SKM-1 (cell line): ENCODE measurements around the gene KLF16.

ENCODE experiments used
- DNase-seq: peaks from one replicate; lab custom pipeline; 2025; ENCODE audit not compliant: unreplicated experiment; lab: John Stamatoyannopoulos, UW

Gene KLF16

DNA sequence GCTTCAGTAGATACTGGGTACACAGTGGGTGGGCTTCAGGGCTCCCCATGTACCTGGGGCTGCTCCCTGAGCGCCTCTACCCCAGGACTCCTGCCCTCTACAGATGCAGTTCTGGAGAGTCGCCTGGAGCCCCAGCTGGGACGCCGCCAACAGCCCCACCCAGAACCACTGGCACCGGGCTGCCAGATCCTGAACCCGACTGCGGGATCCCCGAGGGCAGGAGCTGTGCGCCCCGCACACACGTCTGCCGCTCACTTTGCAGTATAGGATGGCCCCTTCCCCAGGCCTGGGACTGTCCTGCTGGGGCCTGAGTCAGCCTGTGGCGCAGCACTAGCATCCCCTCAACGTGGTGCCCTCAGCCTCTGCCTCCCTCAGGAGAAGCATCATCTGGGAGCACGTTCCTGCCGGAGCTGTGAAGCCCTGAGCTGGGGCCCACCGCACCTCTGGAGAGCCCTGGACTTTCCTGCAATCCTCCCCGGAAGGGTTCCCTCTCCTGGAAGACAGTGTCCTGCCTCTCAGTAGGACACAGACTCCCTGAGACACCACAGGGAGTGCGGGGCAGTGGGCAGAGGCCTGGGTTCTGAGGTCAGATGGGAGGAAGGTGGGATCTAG is 18.8 kb downstream of the KLF16 start:
- no peak for DNase-seq

DNA sequence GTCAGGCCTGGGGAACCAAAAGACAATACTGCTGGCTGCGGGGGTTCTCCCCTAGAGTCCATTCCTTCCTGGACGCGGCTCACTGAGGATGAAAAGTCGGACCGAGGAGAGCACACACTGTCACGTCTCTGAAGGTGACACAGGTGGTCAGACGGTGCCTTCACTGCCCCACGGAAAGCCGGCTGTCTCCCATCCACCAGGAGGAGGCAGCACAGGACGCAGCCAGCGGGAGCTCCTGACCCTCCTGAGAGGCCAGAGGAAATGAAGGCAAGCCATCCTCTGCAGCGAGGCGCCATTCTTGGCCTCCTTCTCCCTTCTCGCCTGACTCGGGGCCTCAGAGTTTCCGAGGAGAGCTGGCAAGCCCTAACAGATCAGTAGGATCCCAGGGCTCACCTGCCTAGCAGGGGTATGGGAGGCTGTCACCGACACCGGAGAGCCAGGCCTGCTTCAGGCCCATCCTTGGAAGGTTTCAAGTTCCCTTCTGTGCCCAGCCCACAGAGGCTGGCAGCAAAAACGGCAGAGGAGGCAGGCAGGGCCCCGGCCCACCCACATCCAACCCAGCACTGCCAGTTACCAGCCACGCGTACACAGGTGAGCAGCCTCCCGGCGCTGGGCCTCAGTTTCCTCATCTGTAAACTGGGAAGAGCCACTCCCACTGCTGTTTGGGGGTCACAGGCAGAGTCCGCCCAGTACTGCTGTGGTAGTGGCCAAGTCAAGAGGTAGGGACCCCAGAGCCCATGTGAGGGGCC is 19.6 kb downstream of the KLF16 start:
- no peak for DNase-seq

DNA sequence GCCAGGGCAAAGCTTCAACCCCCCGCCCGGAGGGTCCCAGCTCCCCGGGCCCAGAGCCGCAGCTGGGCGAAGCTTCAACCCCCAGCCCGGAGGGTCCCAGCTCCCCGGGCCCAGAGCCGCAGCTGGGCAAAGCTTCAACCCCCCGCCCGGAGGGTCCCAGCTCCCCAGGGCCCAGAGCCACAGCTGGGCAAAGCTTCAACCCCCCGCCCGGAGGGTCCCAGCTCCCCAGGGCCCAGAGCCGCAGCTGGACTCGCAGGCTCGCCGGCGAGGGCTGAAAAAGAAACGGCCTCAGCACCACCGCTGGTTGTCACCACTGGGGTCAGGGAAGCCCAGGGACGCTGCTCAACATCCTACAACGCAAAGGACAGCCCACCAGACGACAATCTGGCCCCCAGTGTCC is 20.3 kb downstream of the KLF16 start:
- no peak for DNase-seq

DNA sequence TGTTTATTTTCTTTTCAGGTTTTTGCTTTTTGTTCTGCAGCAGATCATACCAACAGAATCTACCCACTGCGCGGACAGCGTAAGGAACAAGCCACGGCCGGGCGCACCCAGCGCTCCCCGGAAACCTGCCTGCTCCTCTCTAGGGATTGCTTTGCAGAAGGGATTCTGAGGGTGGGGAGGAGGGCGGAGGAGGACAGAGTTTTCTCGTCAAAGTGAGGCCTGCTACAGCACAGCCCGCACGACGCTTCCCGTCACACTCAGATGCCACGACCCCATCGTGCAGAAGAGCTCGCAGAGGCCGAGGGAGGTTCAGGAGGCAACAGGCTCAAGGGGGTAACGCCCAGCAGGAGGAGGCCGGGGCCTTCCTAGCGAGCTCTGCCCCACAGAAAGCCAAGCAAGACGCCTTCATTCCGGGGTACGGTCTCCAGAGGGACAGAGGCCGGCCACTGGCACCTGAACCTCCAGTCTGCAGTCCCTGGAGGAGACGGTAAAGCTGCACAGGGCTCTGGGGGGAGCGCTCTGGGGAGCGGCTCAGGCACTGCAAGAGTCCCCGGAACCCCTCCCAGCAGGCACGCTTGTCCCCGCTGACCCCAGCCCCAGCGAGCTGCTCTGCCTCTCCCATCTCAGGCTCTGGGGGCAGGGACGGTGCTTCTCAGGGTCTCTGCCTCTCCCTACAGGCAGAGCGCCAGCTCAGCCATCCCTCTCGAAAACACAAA is 22.0 kb downstream of the KLF16 start:
- no peak for DNase-seq

DNA sequence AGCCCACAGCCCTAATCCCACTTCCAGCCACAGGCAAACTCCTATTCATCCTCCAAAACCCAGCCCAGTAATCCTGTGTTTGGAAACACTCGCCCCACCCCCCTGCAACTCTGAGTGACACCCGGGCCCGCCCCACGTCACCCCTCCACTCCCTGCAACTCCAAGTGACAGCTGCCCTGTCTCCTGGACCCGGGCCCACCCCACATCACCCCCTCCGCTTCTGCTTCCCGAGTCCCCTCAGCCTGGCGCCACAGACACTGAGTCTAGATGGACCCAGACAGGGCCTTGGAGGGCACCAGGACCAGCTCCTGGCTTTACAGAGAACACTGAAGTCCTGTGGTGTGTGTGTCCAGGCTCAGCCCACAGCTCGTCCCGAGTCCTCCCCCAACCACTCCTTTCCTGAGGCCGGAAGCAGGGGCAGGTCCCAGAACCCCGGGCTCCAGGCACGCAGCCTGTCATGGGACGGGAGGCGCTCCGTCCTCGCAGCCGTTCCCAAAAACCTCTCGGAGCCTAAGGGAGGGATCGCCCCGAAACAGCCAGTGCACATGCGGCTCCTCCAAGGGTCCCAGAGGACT is 22.8 kb downstream of the KLF16 start:
- DNase-seq, result no peak

DNA sequence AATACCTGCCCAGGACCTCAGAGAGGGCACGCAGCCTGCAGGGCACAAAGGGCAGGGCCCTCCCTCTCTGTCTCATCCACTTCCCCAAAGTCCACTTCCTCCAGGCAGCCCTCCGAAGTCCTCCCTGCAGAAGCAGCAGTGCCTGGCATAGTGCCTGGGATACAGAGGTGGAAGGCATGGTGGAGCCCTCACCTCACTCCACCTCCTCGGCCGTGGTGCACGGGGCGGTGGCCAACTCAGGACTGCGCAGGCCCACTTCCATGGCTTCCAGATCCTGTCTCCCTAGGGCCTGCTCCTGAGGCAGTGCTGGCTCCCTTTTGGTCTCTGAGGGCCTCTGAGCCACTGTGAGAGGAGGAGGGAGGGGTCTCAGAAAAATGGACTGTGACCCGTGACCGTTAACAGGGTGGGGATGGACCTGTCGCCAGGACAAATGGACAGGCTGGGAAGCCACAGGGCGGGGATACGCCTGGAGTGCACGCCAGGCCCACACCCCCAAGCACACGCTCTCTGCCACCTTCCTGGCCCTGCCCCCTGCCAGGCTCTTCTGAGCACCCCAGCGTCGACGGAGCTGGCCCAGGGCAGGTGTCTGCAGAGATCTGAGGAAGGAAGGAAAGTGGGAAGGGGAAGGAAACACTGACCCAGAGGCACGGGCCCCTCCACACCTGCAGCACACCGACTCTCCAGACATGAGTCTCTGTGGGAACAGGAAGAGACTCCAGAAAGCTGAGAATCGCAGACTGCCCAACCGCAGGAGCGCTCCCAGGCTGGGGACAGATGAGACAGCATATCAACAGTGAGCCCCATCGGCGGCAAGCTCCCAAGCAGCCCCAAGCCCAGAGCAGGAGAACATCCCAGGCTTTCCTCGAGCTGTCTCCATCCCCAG is 23.5 kb downstream of the KLF16 start:
- no peak for DNase-seq

DNA sequence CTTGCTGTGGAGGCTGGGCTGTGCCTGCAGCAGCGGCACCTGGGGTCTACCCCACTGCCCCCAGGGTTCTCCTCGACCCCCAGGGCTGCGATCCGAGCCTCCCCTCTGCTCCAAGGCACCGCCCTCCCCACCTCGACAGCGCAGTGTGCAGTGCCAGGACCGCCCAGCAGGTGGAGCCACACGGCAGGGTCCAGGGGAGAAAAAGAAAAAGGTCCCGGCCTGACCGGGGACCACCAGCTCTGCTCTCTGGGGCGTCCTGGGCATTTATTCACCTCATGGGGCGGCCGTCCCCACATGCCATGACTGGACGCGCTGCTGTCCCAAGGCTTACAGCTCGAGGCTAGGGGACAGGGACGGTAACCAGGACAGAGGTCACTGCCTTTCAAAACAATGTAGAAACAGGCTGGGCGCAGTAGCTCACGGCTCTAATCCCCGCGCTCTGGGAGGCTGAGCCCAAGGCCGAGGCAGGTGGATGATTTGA is 25.7 kb downstream of the KLF16 start:
- DNase-seq, result no peak

DNA sequence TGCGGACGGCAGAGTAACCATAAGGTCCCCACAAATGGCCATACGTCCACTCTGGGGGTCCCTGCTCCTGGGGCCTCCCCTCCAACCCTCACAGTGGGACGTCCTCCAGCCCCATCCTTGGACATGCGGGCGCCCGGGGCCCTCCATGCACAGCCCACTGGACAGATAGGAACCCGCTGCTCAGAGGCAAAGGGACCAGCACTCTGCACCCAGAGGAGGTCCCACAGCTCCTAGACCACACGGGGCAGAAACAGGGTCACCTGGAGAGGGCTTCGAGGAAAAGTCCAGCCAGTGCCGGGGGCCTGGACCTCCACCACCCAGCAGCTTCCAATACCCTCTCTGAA is 26.2 kb downstream of the KLF16 start:
- DNase-seq, result no peak

DNA sequence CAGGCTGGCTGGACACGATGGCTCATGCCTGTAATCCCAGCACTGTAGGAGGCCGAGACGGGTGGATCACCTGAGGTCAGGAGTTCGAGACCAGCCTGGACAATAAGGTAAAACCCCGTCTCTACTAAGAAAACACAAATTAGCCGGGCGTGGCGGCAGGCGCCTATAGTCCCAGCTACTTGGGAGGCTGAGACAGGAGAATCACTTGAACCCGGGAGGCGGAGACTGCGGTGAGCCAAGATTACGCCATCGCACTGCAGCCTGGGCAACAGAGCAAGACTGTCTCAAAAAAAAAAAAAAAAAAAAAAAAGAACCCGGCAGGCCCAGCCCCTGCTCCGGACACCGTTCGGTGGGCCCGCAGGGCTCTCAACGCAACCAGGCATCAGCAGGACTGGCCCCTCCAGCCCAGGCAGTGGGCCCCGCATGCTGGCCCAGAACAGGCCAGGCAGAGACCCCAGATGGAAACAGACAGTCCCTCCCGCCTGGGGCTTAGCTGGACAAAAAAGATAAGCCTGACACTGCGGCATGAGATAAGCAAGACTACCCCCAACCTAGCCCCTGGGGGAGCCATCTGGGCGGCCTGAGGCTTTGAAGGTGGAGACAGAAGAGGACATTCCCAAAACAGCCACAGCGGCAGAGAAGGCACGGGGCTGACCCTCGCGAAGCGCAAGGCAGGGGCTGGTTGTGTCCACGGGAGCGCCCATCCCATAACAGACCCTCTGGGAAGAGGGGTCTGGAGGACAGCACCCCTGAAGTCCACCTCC is 26.7 kb downstream of the KLF16 start:
- no peak for DNase-seq

DNA sequence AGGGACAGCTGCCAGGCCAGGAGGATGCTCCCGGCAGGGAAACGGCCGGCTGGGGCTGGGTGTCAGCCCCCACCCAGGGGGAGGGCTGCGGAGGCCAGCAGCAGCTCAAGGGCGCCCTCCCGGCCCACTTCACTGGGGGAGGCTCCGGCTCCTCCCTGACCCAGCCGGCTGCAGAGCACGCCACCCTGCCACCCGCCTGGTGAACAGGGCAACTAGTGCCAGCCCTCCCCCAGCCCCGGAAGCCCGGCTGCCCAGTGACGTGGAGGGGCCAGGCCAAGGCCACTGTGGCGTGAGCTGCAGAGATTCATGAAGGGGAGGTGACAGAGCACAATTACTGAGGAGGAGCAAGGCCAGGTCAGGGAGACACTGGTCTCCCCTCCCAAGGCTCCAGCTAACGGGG is 29.8 kb downstream of the KLF16 start:
- no peak for DNase-seq

DNA sequence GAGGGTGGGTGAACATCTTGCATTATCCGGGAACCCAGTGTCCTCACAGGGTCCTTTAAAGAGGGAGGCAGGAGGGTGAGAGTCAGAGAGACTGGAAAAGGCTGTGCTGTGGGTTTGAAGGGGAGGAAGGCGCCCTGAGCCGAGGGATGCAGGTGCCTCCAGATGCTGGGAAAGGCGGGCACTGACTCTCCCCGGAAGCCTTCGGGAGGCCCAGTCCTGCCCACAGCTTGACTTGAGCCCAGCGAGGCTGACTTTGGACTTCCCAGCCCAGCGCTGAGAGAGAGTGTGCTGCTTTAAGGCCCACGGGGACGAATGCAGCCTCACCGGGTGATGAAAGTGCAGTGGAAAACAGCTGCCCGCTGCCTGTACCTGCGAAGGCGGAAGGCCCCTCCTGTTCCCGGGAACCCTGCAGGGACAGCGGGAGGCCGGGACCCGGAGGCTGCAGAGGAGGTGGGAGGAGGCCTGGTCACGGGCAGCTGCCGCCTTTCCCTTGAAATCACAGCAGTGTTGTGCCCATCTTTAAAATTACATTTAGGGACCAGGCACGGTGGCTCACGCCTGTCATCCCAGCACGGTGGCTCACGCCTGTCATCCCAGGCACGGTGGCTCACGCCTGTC is 31.2 kb downstream of the KLF16 start:
- DNase-seq, result no peak

DNA sequence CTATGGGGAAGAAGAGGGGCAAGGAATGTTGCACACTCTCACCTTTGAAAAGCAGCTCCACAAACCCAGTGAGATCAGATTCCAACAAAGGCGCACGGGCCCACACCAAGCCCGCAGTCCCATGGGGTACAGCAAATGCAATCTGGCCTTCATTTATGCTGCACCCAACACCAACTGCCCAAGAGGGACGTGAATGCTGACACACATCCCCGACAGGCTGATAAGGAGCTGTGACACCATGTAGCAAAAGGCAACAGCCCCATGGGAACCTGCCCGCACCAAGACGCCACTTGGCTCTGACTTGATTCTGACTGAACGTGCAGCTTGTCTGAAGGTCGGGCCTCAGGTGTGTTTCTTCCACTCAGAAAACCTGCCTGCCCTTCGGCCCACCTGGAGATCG is 32.4 kb downstream of the KLF16 start:
- DNase-seq, result no peak

DNA sequence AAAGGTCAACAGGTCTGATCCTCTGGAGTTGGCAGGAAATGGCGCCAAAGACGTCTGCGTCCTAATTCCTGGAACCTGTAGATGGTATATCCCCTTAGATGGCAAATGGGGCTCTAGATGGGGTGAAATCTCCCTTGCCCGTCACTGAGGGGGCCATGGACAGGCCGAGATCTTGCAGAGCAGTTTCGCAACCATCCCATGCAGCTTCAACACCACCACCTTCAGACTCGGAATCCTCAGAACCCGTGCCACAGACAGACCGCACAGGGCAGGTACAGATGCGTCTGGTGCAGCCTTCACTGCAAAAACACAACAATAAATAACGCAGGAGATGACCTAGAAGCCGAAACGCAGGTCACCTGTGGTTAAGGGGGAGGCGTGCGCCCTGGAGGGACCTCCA is 32.8 kb downstream of the KLF16 start:
- no peak for DNase-seq

DNA sequence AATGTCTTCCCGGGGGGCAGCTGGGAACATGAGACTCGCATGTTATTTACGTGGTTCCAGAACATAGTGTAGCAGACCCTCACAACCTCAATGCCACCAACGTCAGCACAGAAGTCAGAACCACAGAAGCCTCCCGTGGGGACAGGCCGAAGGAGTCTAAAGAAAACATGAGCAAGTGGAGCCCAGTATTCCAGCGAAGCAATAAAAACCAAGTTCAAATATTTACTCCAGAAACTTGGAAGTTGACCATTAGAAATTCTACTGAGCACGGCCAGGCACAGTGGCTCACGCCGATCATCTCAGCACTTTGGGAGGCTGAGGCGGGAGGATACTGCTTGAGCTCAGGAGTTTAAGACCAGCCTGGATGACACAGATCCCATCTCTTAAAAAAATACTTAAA is 33.4 kb downstream of the KLF16 start:
- no peak for DNase-seq

DNA sequence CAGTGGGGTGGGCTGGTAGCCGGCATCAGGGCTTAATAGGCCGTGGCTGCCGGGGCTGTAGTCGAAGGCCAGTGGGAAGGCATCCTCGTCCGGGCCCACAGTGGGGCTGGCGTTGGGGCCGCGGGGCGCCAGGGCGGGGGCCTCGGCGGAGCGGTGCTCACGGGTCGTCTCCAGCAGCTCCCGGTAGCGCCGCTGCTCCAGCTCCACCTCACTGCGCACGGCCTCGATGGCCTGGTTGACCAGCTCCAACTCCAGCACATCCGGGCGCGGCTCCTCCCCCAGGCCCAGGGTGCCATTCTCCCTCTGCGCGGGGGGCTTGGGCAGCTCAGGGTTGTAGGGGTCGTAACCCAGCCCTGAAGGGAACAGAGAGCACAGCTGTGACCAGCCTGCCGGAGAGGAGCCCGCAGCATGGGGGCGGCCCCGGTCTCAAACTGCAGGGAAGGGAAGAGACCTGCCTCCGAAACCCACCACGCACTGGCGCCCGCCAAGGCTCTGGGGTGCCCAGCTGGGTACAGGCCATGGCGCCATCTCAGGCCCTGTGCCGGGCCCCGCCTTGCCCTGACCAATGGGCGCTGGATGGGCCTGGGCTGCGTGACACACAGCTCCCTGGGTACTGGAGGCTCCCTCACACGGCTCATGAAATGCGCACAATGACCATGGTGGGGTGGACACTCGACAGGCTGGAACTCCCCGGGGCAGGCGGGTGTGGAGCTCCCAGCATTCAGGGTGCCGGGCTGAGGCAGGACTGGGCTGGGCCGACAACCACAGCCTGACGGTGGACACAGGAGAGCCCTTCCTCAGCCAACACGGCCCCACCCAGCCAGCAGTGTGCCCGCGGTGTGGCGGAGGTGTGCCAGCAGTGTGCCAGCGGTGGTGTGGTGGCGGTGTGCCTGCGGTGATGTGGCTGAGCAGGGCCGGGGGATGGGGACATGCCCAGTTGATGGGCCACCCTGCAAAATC is 34.8 kb downstream of the KLF16 start:
- no peak for DNase-seq

DNA sequence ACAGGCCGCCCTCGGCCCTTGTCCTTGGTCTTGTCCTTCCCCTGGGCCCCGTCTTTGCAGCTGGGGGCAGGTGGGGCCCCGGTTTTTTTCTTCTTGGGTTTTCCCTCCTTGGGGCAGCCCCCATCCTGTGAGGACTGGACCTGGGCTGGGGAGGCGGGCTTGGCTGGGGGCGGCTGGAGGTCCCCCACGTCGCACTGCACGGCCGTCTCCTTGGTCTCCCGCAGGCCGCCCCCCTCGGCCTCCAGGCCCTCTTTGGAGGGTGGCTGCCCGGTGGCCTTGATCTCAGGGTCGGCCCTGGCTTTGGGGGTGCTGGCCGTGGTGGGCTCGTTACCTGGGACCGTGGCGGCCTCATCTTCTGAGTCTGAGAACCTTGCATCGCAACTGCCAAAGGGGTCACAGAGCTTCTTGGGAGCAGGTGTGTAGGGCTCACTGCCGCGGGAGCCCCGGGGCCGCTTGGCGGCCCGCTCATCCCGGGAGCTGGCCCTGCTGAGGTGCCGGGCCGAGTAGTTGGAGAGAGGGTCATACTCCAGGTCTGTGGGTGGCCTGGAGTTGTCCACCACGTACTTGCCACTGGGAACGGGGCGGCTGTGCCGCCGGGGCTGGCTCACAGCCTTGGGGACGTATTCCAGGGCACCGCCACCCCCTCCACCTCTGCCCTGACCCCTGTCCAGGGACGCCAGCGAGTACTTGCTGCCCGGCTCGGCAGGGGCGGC is 35.7 kb downstream of the KLF16 start:
- no peak for DNase-seq

DNA sequence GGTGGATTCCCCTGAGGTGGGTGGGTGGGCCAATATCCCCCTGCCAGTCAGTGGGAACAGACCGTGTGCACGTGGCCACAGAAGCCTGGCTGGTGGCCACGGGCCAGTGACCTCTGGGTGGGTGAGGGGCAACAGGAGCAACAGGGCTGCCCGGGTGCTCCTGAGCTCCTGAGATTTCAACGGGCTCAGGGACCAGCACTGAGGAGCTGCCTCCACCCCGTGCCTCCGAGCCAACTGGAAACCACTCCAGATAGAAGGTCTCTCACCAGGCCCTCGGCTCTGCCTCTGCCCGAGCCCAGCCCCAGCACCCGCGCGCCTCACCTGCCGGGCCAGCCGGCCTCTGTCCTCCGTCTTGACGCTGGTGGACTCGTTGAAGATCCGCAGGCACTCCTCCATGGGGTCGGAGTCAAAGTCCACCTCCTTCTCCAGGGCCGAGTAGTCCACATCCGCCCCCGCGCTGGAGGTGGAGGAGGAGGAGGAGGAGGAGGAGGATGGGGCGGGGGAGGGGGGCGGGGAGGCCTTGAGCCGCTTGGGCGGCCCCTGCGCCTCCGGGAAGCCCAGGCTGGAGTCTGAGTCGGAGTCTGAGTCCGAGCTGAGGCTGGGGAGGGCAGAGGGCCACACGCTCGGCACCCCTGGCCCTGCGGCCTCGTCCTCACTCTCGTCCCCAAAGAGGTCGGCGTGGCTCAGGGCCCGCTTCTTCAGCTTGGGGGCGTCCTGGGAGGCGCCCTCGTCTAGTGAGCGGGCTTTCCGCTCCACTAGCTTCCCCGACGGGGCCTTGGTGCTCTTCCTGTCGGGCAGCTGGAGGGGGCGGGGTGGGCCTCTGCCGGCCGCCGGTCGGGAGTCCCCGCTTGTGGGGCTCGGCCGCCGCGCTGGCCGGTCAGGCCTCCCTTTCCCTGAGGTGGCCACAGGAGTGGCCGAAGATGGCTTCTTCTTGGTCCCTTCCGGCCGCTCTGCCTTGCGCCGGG is 36.5 kb downstream of the KLF16 start:
- no peak for DNase-seq
